ENCODE results near the gene THY1. TPM values are rescaled to one million over a fixed set of nuclear protein-coding genes. Genes with fewer than 3 reads are reported as not detected.

THY1 gene
- polyA plus RNA-seq, 1 donor (not counting 4 experiments of a cell fraction or from before 2014, with no cell fraction given), result 2.4 TPM

DNA sequence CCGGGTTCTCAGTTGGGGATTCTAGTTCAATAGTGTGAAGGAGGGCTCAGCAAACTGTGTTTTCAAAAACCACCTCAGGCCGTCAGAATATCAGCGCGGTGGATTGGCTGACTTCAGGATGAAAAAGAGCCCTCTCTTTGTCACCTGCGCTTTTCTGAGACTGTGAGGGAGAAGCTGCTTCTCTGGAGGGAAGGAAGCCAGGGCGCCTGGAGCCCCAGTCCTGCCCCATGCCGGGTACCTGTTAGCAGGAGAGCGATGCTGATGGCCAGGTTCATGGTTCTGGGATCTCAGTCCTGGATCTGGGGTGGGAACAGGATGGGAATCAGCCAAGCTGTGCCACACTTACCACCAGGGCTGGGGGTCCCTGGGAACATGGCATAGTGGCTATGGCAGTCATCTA lies 2.3 kb downstream of the THY1 start:
- FAIRE-seq (no peak), DNase-seq (ENCODE audit: low read depth, low spot score) (no peak)
- no peak overlapping the region for H3K4me3 ChIP-seq (ENCODE audit: control insufficient read depth in 2 of 3, extremely low read depth in 1 of 3, insufficient read depth in 2 of 3, low read depth in 1 of 3, low read length in 3 of 3)
- no peaks in the 10 kb centered on the region for H4K20me1 ChIP-seq (ENCODE audit: control insufficient read depth, extremely low read depth, insufficient read depth, low read length)
- TF ChIP-seq, protein P1, sequence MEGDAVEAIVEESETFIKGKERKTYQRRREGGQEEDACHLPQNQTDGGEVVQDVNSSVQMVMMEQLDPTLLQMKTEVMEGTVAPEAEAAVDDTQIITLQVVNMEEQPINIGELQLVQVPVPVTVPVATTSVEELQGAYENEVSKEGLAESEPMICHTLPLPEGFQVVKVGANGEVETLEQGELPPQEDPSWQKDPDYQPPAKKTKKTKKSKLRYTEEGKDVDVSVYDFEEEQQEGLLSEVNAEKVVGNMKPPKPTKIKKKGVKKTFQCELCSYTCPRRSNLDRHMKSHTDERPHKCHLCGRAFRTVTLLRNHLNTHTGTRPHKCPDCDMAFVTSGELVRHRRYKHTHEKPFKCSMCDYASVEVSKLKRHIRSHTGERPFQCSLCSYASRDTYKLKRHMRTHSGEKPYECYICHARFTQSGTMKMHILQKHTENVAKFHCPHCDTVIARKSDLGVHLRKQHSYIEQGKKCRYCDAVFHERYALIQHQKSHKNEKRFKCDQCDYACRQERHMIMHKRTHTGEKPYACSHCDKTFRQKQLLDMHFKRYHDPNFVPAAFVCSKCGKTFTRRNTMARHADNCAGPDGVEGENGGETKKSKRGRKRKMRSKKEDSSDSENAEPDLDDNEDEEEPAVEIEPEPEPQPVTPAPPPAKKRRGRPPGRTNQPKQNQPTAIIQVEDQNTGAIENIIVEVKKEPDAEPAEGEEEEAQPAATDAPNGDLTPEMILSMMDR (optimal IDR thresholded peaks at IDR 0.05 in 1 of 3, IDR thresholded peaks at IDR 0.05 in 1 of 3, conservative IDR thresholded peaks at IDR 0.05 in 1 of 3; ENCODE audit: extremely low read depth in 1 of 3, insufficient read depth in 2 of 3, low read length in 3 of 3), result no peak
- TF ChIP-seq EZH2 (IDR thresholded peaks at IDR 0.05; ENCODE audit: low read length), result no peak
- H3K9ac ChIP-seq (ENCODE audit: control insufficient read depth, extremely low read depth, insufficient read depth, low read length), result no peak overlapping the region
- H3K9me3 ChIP-seq (ENCODE audit: control insufficient read depth, low read depth, low read length), result no peaks in the 10 kb centered on the region
- H3K9me1 ChIP-seq (ENCODE audit: control insufficient read depth, extremely low read depth, insufficient read depth, low read length), result no peaks in the 10 kb centered on the region
- no peak overlapping the region for H3K4me2 ChIP-seq (ENCODE audit: control insufficient read depth, extremely low read depth, insufficient read depth, low read depth, low read length)
- H3K79me2 ChIP-seq (ENCODE audit: control insufficient read depth, insufficient read depth, low read length), result no peaks in the 10 kb centered on the region
- no peak overlapping the region for H2AFZ ChIP-seq (ENCODE audit: control insufficient read depth, low read length)
- dilution Hi-C loops (cut with MboI; ENCODE audit: extremely low pct_ligation_motif_present, low sequenced_read_pairs), result no loop called here
- H3K36me3 ChIP-seq (ENCODE audit: control insufficient read depth in 2 of 2, extremely low read depth in 1 of 2, insufficient read depth in 2 of 2, low read length in 2 of 2), result no peaks in the 10 kb centered on the region
- H3K27ac ChIP-seq (ENCODE audit: control insufficient read depth, insufficient read depth, low read length), result no peak overlapping the region
- peaks cover 25% of the 10 kb centered on the region for H3K4me1 ChIP-seq (ENCODE audit: control insufficient read depth, extremely low read depth, insufficient read depth, low read length)
- H3K27me3 ChIP-seq (ENCODE audit: control insufficient read depth, extremely low read depth, insufficient read depth, low read length), result peaks cover 39% of the 10 kb centered on the region

DNA sequence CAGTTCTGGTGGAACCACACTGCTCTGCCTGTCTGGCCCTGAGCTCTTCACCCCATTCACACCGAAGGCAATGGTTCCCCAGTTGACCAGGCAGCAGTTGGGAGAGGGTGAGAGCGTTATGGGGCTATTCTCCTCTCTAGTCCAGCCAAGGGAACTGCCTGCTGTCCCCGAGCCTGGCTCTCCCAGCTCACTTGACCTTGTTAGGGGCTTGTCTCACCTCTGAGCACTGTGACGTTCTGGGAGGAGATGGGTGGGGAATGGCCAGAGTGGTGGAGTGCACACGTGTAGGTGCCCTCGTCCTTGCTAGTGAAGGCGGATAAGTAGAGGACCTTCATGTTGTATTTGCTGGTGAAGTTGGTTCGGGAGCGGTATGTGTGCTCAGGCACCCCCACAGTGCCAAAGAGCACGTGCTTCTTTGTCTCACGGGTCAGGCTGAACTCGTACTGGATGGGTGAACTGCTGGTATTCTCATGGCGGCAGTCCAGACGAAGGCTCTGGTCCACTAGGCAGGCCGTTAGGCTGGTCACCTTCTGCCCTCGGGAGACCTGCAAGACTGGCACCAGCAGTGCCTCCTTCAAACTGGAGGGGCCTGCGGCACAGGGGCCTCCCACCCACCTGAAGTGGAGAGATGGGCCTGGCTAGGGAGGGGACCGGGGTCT lies 3.0 kb downstream of the THY1 start:
- FAIRE-seq (no peak), DNase-seq (ENCODE audit: low read depth, low spot score) (no peak)
- dilution Hi-C loops (cut with MboI; ENCODE audit: extremely low pct_ligation_motif_present, low sequenced_read_pairs), result no loop called here
- no peaks in the 10 kb centered on the region for H3K79me2 ChIP-seq (ENCODE audit: control insufficient read depth, insufficient read depth, low read length)
- no peaks in the 10 kb centered on the region for H4K20me1 ChIP-seq (ENCODE audit: control insufficient read depth, extremely low read depth, insufficient read depth, low read length)
- H3K36me3 ChIP-seq (ENCODE audit: control insufficient read depth in 2 of 2, extremely low read depth in 1 of 2, insufficient read depth in 2 of 2, low read length in 2 of 2), result no peaks in the 10 kb centered on the region
- H3K4me3 ChIP-seq (ENCODE audit: control insufficient read depth in 2 of 3, extremely low read depth in 1 of 3, insufficient read depth in 2 of 3, low read depth in 1 of 3, low read length in 3 of 3), result no peak overlapping the region
- H3K27ac ChIP-seq (ENCODE audit: control insufficient read depth, insufficient read depth, low read length), result no peak overlapping the region
- no peaks in the 10 kb centered on the region for H3K9me1 ChIP-seq (ENCODE audit: control insufficient read depth, extremely low read depth, insufficient read depth, low read length)
- peaks cover 39% of the 10 kb centered on the region for H3K27me3 ChIP-seq (ENCODE audit: control insufficient read depth, extremely low read depth, insufficient read depth, low read length)
- no peak overlapping the region for H3K9ac ChIP-seq (ENCODE audit: control insufficient read depth, extremely low read depth, insufficient read depth, low read length)
- peaks cover 25% of the 10 kb centered on the region for H3K4me1 ChIP-seq (ENCODE audit: control insufficient read depth, extremely low read depth, insufficient read depth, low read length)
- no peak overlapping the region for H3K4me2 ChIP-seq (ENCODE audit: control insufficient read depth, extremely low read depth, insufficient read depth, low read depth, low read length)
- H2AFZ ChIP-seq (ENCODE audit: control insufficient read depth, low read length), result no peak overlapping the region
- H3K9me3 ChIP-seq (ENCODE audit: control insufficient read depth, low read depth, low read length), result no peaks in the 10 kb centered on the region
- no peak for TF ChIP-seq EZH2 (IDR thresholded peaks at IDR 0.05; ENCODE audit: low read length)
- TF ChIP-seq, protein P1 (optimal IDR thresholded peaks at IDR 0.05 in 1 of 3, IDR thresholded peaks at IDR 0.05 in 1 of 3, conservative IDR thresholded peaks at IDR 0.05 in 1 of 3; ENCODE audit: extremely low read depth in 1 of 3, insufficient read depth in 2 of 3, low read length in 3 of 3), result no peak

Measured in keratinocyte (primary cell).